ENCODE data around the gene NKAIN1. TPM values are rescaled to one million over a fixed set of nuclear protein-coding genes. Genes with fewer than 3 reads are reported as not detected.
A peak's percentile ranks its signal among the peaks of the same experiment; 100 is the strongest.

The NKAIN1 gene
- polyA plus RNA-seq, 3 donors: not detected

DNA sequence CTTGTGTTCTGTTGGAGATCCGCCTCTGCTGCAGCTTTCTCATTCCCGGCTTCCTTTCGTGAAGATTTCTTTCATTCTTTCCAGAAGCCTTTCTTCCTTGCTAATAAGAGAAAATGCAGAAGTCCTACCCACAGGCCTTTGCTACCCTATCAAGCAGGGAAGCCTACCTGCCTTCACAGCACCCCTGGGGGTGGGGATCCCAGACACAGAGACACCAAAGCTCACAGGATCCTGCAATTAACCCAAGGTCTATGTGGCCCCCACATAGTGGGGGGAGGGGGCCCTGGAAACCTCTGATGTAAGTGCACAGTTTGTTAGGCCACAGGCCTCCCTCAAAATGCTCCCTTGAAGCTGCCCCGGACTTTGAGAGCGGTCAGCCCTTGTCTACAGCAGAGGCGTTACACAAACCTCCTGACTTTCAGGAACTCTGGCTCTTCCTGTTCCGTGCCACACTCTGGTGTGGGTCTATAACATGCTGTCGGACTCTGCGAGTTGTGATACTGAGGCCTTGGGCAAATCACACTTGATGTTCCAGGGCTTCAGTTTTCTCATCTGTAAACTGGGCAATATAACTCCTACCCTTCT, 31.2 kb downstream of the NKAIN1 start:
- H3K4me3 ChIP-seq (replicated peaks in 1 of 3; ENCODE audit: low read depth in 2 of 3, low read length in 3 of 3): no peak overlapping the region
- peaks cover 11 to 19% of the 10 kb centered on the region in 2 donors for H3K4me1 ChIP-seq (ENCODE audit: control insufficient read depth in 1 of 2, insufficient read depth in 2 of 2, low read length in 2 of 2)
- Mint-ChIP-seq H3K27me3 (ENCODE audit: low read depth in 3 of 3) (peaks cover 2 to 7% (median 3%) of the 10 kb centered on the region in 3 donors), H3K9me3 (peaks cover 0 to 7% (median 0%) of the 10 kb centered on the region in 7 donors), H3K4me1 (peaks cover 14% of the 10 kb centered on the region), H3K27ac (peak overlapping the region in 1 of 7 donors; percentile 21), H3K36me3 (no peaks in the 10 kb centered on the region), H3K4me3 (peak overlapping the region in 1 of 2 donors; percentile 56)
- H3K36me3 ChIP-seq (replicated peaks in 1 of 2; ENCODE audit: control insufficient read depth in 1 of 2, insufficient read depth in 2 of 2, low read length in 2 of 2): no peaks in the 10 kb centered on the region
- TF ChIP-seq, protein P1, sequence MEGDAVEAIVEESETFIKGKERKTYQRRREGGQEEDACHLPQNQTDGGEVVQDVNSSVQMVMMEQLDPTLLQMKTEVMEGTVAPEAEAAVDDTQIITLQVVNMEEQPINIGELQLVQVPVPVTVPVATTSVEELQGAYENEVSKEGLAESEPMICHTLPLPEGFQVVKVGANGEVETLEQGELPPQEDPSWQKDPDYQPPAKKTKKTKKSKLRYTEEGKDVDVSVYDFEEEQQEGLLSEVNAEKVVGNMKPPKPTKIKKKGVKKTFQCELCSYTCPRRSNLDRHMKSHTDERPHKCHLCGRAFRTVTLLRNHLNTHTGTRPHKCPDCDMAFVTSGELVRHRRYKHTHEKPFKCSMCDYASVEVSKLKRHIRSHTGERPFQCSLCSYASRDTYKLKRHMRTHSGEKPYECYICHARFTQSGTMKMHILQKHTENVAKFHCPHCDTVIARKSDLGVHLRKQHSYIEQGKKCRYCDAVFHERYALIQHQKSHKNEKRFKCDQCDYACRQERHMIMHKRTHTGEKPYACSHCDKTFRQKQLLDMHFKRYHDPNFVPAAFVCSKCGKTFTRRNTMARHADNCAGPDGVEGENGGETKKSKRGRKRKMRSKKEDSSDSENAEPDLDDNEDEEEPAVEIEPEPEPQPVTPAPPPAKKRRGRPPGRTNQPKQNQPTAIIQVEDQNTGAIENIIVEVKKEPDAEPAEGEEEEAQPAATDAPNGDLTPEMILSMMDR (IDR thresholded peaks at IDR 0.05): no peak
- H3K9ac ChIP-seq (ENCODE audit: insufficient read depth, low read length, poor library complexity, severe bottlenecking): no peak overlapping the region
- 80% methylated on average over 6 of the region's 9 CpGs for WGBS (ENCODE audit: insufficient coverage)
- no peaks in the 10 kb centered on the region for H3K27me3 ChIP-seq (ENCODE audit: control insufficient read depth in 2 of 2, insufficient read depth in 2 of 2, low read length in 2 of 2)
- no peaks in the 10 kb centered on the region for H3K79me2 ChIP-seq (ENCODE audit: insufficient read depth, low read length)
- intact Hi-C loops (cut with micrococcal nuclease): no loop called here
- no peaks in the 10 kb centered on the region for H3K9me3 ChIP-seq (replicated peaks in 1 of 2; ENCODE audit: control insufficient read depth in 1 of 2, insufficient read depth in 1 of 2, low read length in 2 of 2)
- DNase-seq: peak; percentile 14 to 58 (median 32)
- peak overlapping the region; percentile 53 for H2AFZ ChIP-seq (ENCODE audit: insufficient read depth, low read depth, low read length, poor library complexity, severe bottlenecking)
- peak overlapping the region; percentile 6 for H3K4me2 ChIP-seq (replicated peaks; ENCODE audit: extremely low read depth, low read length, poor library complexity, severe bottlenecking)
- no peaks in the 10 kb centered on the region for H4K20me1 ChIP-seq (ENCODE audit: insufficient read depth, low read length)
- no peak overlapping the region for H3K27ac ChIP-seq (ENCODE audit: low read depth in 1 of 2, low read length in 2 of 2)

- Histone ChIP-seq H2AFZ (ENCODE audit: insufficient read depth, low read depth, low read length, poor library complexity, severe bottlenecking) (no peak overlapping the region), H3K79me2 (ENCODE audit: insufficient read depth, low read length) (no peaks in the 10 kb centered on the region), H3K4me2 (replicated peaks; ENCODE audit: extremely low read depth, low read length, poor library complexity, severe bottlenecking) (no peak overlapping the region), H3K27me3 (ENCODE audit: control insufficient read depth in 2 of 2, insufficient read depth in 2 of 2, low read length in 2 of 2) (no peaks in the 10 kb centered on the region), H3K9me3 (replicated peaks in 1 of 2; ENCODE audit: control insufficient read depth in 1 of 2, insufficient read depth in 1 of 2, low read length in 2 of 2) (no peaks in the 10 kb centered on the region), H3K9ac (ENCODE audit: insufficient read depth, low read length, poor library complexity, severe bottlenecking) (no peak overlapping the region), H4K20me1 (ENCODE audit: insufficient read depth, low read length) (no peaks in the 10 kb centered on the region), H3K27ac (ENCODE audit: low read depth in 1 of 2, low read length in 2 of 2) (no peak overlapping the region), H3K4me3 (replicated peaks in 1 of 3; ENCODE audit: low read depth in 2 of 3, low read length in 3 of 3) (no peak overlapping the region), H3K4me1 (ENCODE audit: control insufficient read depth in 1 of 2, insufficient read depth in 2 of 2, low read length in 2 of 2) (peaks cover 11 to 19% of the 10 kb centered on the region in 2 donors), H3K36me3 (replicated peaks in 1 of 2; ENCODE audit: control insufficient read depth in 1 of 2, insufficient read depth in 2 of 2, low read length in 2 of 2) (no peaks in the 10 kb centered on the region)
- no peak overlapping the region for H3K27ac Mint-ChIP-seq
- peaks cover 14% of the 10 kb centered on the region for H3K4me1 Mint-ChIP-seq
- intact Hi-C loops (cut with micrococcal nuclease): no loop called here
- DNase-seq: no peak
- WGBS (ENCODE audit: insufficient coverage): 53% methylated on average over 4 of the region's 5 CpGs
- no peaks in the 10 kb centered on the region for H3K36me3 Mint-ChIP-seq
- no peak overlapping the region for H3K4me3 Mint-ChIP-seq
- H3K27me3 Mint-ChIP-seq (ENCODE audit: low read depth in 3 of 3): peaks cover 2 to 7% (median 3%) of the 10 kb centered on the region in 3 donors
- TF ChIP-seq, protein P1 (IDR thresholded peaks at IDR 0.05): no peak
- peaks cover 0 to 7% (median 0%) of the 10 kb centered on the region in 7 donors for H3K9me3 Mint-ChIP-seq
These were observed 32.1 kb downstream of the NKAIN1 start for GRCh38 chr1:31207569-31207968.

Data from CD14-positive monocyte (primary cell).